ENCODE data around the gene RASGRF1. TPM values are rescaled to one million over a fixed set of nuclear protein-coding genes. Genes with fewer than 3 reads are reported as not detected.

RASGRF1 gene
- total and polyA plus RNA-seq, 9 of the 15 experiments (the other 6 are each of a cell fraction or from before 2014, with no cell fraction given), result 0.03 to 0.58 (median 0.06) TPM; not detected in 1

DNA sequence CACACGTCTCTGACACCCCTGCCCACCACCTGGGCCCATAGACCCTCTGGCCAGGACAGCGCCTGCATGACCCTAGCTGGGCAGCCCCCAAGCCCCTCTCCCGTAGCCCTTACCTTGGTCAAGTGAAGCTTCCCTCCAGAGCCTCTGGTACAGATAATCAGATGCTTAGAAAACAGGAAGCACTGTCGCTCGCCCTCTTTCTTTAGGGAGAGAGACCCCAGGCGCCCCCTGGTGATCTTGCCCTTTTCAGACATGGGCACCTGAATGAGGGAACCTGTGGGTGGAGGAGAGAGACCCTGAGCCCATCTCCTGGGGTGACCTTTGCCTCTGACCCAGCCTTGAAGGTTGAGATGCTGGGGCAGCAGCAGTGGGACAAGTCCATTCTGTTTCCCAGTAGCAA lies 65.4 kb downstream of the RASGRF1 start:
- H3K4me2 ChIP-seq (ENCODE audit: insufficient read depth, low read length), result no peak overlapping the region
- BruUV-seq (replicated peaks), result no TSS peak

More for the DNA sequence above, 65.4 kb downstream of the RASGRF1 start:
- no peak overlapping the region for H2AFZ ChIP-seq (ENCODE audit: low read depth, low read length)
- H3K9ac ChIP-seq (ENCODE audit: insufficient read depth in 1 of 2, low read depth in 2 of 2, low read length in 2 of 2), result no peak overlapping the region
- H3K9me3 ChIP-seq (replicated peaks; ENCODE audit: control insufficient read depth, insufficient read depth, low read depth, low read length), result no peaks in the 10 kb centered on the region; the same call in 1 of the 2 replicates
- H3K4me1 ChIP-seq (replicated peaks in 1 of 2; ENCODE audit: control insufficient read depth in 2 of 2, insufficient read depth in 2 of 2, low read length in 2 of 2), result no peaks in the 10 kb centered on the region
- peak in 1 of 2 experiments; percentile 38; a peak in 2 of 4 replicates for TF ChIP-seq RAD21 (CRISPR knock-in tag; conservative IDR thresholded peaks at IDR 0.05 in 1 of 2, IDR thresholded peaks at IDR 0.05 in 1 of 2)
- no peak for TF ChIP-seq GATA2 (CRISPR knock-in tag; IDR thresholded peaks at IDR 0.05)
- no peak for TF ChIP-seq ZNF263 (CRISPR knock-in tag; IDR thresholded peaks at IDR 0.05; ENCODE audit: borderline replicate concordance)
- TF ChIP-seq, protein P1, sequence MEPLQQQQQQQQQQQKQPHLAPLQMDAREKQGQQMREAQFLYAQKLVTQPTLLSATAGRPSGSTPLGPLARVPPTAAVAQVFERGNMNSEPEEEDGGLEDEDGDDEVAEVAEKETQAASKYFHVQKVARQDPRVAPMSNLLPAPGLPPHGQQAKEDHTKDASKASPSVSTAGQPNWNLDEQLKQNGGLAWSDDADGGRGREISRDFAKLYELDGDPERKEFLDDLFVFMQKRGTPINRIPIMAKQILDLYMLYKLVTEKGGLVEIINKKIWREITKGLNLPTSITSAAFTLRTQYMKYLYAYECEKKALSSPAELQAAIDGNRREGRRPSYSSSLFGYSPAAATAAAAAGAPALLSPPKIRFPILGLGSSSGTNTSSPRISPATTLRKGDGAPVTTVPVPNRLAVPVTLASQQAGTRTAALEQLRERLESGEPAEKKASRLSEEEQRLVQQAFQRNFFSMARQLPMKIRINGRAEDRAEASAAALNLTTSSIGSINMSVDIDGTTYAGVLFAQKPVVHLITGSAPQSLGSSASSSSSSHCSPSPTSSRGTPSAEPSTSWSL (CRISPR knock-in tag; IDR thresholded peaks at IDR 0.05; ENCODE audit: borderline replicate concordance), result no peak
- TF ChIP-seq, protein P2, sequence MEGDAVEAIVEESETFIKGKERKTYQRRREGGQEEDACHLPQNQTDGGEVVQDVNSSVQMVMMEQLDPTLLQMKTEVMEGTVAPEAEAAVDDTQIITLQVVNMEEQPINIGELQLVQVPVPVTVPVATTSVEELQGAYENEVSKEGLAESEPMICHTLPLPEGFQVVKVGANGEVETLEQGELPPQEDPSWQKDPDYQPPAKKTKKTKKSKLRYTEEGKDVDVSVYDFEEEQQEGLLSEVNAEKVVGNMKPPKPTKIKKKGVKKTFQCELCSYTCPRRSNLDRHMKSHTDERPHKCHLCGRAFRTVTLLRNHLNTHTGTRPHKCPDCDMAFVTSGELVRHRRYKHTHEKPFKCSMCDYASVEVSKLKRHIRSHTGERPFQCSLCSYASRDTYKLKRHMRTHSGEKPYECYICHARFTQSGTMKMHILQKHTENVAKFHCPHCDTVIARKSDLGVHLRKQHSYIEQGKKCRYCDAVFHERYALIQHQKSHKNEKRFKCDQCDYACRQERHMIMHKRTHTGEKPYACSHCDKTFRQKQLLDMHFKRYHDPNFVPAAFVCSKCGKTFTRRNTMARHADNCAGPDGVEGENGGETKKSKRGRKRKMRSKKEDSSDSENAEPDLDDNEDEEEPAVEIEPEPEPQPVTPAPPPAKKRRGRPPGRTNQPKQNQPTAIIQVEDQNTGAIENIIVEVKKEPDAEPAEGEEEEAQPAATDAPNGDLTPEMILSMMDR (IDR thresholded peaks at IDR 0.05 in 2 of 3, conservative IDR thresholded peaks at IDR 0.05 in 1 of 3; ENCODE audit: insufficient read depth in 2 of 3, low read depth in 1 of 3, low read length in 3 of 3), result peak in 2 of 3 experiments; percentile 32 to 34; a peak in 2 of 6 replicates
- 0% methylated on average over 6 of the region's 6 CpGs for WGBS (ENCODE audit: insufficient coverage, low coverage, missing lambda C conversion rate)
- ATAC-seq, result no peak
- ChIA-PET POLR2A (no interaction called here), CTCF (ENCODE audit: low intra/inter-chr PET ratio) (interaction anchor here (0.5 to 1.6 kb wide), 2 partner anchors 26 to 159 kb away, joined by 3 to 4 read pairs; no protein-coding TSS in a partner anchor)
- H3K79me2 ChIP-seq (ENCODE audit: control insufficient read depth, insufficient read depth, low read length), result no peaks in the 10 kb centered on the region
- intact Hi-C loops (cut with micrococcal nuclease) (no loop called here), in situ Hi-C loops (cut with MboI) (loop anchor here (5.0 kb wide), 1 partner anchor 152 kb away; no protein-coding TSS in a partner anchor)
- no peak overlapping the region for H3K27ac ChIP-seq (ENCODE audit: extremely low read depth, low read depth, low read length)
- no peak for FAIRE-seq
- no peaks in the 10 kb centered on the region for H3K36me3 ChIP-seq (ENCODE audit: control insufficient read depth, insufficient read depth, low read length)
- no peak overlapping the region for H3K4me3 ChIP-seq
- H4K20me1 ChIP-seq (replicated peaks; ENCODE audit: control insufficient read depth, insufficient read depth, low read length), result no peaks in the 10 kb centered on the region; the same call in 1 of the 2 replicates
- H3K27me3 ChIP-seq (ENCODE audit: control insufficient read depth in 2 of 2, insufficient read depth in 2 of 2, low read length in 2 of 2), result peaks cover 0 to 21% of the 10 kb centered on the region in 2 experiments; a peak in 4 of 5 replicates
- peaks cover 2% of the 10 kb centered on the region for H3K9me1 ChIP-seq (ENCODE audit: control insufficient read depth, insufficient read depth, low read length)
- DNase-seq (ENCODE audit: extremely low read depth in 1 of 4, low spot score in 3 of 4), result no peak
